SIG-M5 (cell line): ENCODE data around the gene ASB10.

Experiments
- DNase-seq: peaks from one replicate; lab custom pipeline; 2025; lab: John Stamatoyannopoulos, UW

Gene ASB10

GRCh38 chr7:151135866-151136843 is 50.9 kb downstream of the ASB10 start:
- DNase-seq = no peak

- no peak for DNase-seq
These were observed 51.6 kb downstream of the ASB10 start for GRCh38 chr7:151135525-151135845.

- no peak for DNase-seq
These were observed 52.1 kb downstream of the ASB10 start for GRCh38 chr7:151134743-151135524.

- DNase-seq = no peak
These were observed 52.9 kb downstream of the ASB10 start for GRCh38 chr7:151133986-151134742.

GRCh38 chr7:151133266-151133985 is 53.6 kb downstream of the ASB10 start:
- no peak for DNase-seq

GRCh38 chr7:151132461-151133205 is 54.4 kb downstream of the ASB10 start:
- no peak for DNase-seq

GRCh38 chr7:151131592-151132293 is 55.3 kb downstream of the ASB10 start:
- no peak for DNase-seq

GRCh38 chr7:151131224-151131591 is 55.8 kb downstream of the ASB10 start:
- DNase-seq = no peak

GRCh38 chr7:151130741-151131157 is 56.3 kb downstream of the ASB10 start:
- no peak for DNase-seq

- no peak for DNase-seq
These were observed 57.0 kb downstream of the ASB10 start for GRCh38 chr7:151129960-151130591.

GRCh38 chr7:151129117-151129959 is 57.7 kb downstream of the ASB10 start:
- no peak for DNase-seq

- DNase-seq = no peak
These were observed 58.3 kb downstream of the ASB10 start for GRCh38 chr7:151128716-151129115.

GRCh38 chr7:151128144-151128543 is 58.9 kb downstream of the ASB10 start:
- no peak for DNase-seq

GRCh38 chr7:151126491-151127137 is 60.4 kb downstream of the ASB10 start:
- no peak for DNase-seq

GRCh38 chr7:151125846-151126481 is 61.1 kb downstream of the ASB10 start:
- DNase-seq = no peak
